GM12878 (cell line): Measurements from ENCODE around the gene SLC35E3. TPM values are rescaled to one million over a fixed set of nuclear protein-coding genes. Genes with fewer than 3 reads are reported as not detected.

Experiments used
- CEBPZ ChIP-seq: fragments of 150-350 bp; IDR thresholded peaks from 2 replicates; pipeline ENCODE4 v1.6.1; 2016; ENCODE audit warnings: low read depth, low read length
- HDGF ChIP-seq: fragments of 450-650 bp; IDR thresholded peaks from 2 replicates; pipeline ENCODE4 v1.6.1; 2016; ENCODE audit warnings: antibody characterized with exemption
- KDM1A ChIP-seq: fragments of 200-600 bp; sonication (generic); IDR thresholded peaks from 2 replicates; pipeline ENCODE4 v1.6.1; 2016; ENCODE audit warnings: borderline replicate concordance
- LARP7 ChIP-seq: fragments of 450-650 bp; IDR thresholded peaks from 2 replicates; pipeline ENCODE4 v1.6.1; 2017; ENCODE audit warnings: mild to moderate bottlenecking
- NFYA ChIP-seq: IDR thresholded peaks from 2 replicates; pipeline ENCODE4 v1.6.1; 2011; ENCODE audit warnings: low read depth, mild to moderate bottlenecking, low read length, improper control_type of control experiment, borderline replicate concordance
- NKRF ChIP-seq: fragments of 450-650 bp; conservative IDR thresholded peaks from 2 replicates; pipeline ENCODE4 v1.6.1; 2017; ENCODE audit warnings: mild to moderate bottlenecking, moderate library complexity
- PRDM15 ChIP-seq: fragments of 450-650 bp; formaldehyde crosslinking; IDR thresholded peaks from 2 replicates; pipeline ENCODE4 v1.4.0; 2020; ENCODE audit warnings: mild to moderate bottlenecking, moderate library complexity
- RB1 ChIP-seq: fragments of 450-650 bp; formaldehyde crosslinking; IDR thresholded peaks from 2 replicates; pipeline ENCODE4 v1.6.1; 2017; ENCODE audit warnings: mild to moderate bottlenecking, borderline replicate concordance
- SRF ChIP-seq, 2 experiments: IDR thresholded peaks; 2 replicates each; pipeline ENCODE4 v1.6.1; 2011; ENCODE audit warnings: low read depth in 2 of 2, low read length in 2 of 2, mild to moderate bottlenecking in 1 of 2, moderate library complexity in 1 of 2
- TBL1XR1 ChIP-seq: IDR thresholded peaks from 2 replicates; pipeline ENCODE4 v1.6.1; 2012; ENCODE audit warnings: low read depth, low read length, improper control_type of control experiment
- TCF3 ChIP-seq: IDR thresholded peaks from 2 replicates; pipeline ENCODE4 v1.6.1; 2012; ENCODE audit warnings: low read depth, mild to moderate bottlenecking, low read length, borderline replicate concordance; ENCODE audit not compliant: insufficient read depth
- USF2 ChIP-seq: IDR thresholded peaks from 2 replicates; pipeline ENCODE4 v1.6.1; 2011; ENCODE audit warnings: low read depth, low read length, improper control_type of control experiment, borderline replicate concordance
- polyA plus RNA-seq, 11 experiments: library from polyadenylated mRNA; depleted of rRNA in 4 of 11; unstranded in 6 of 11; stranded (reverse) in 5 of 11; fragments of >200 nt; fragmentation: Nextera tagmentation in 4 of 11; fragmentation: Illumina TruSeq in 1 of 11; extraction: Ambion mirVana in 4 of 11; extraction: Trizol in 1 of 11; gene quantifications; 1 replicate in 1 of 11; 2 replicates in 10 of 11; pipeline versions ENCODE4 v1.2.1 to v1.2.3, GENCODE V29; 2011 to 2016; ENCODE audit warnings: inconsistent platforms in 2 of 11, missing spikeins in 2 of 11, low read depth in 1 of 11
- total RNA-seq, 4 experiments: library from RNA; depleted of rRNA in 3 of 4; stranded (reverse); fragments of >200 nt in 3 of 4; fragmentation: Illumina TruSeq in 1 of 4; extraction: Trizol in 1 of 4; gene quantifications; 2 replicates each; pipeline versions ENCODE4 v1.2.1 to v1.2.3, GENCODE V29; 2013 to 2021

Gene SLC35E3
- total and polyA plus RNA-seq, 10 of the 15 experiments (the other 5 are each of a cell fraction or from before 2014, with no cell fraction given): 3.6 to 19.8 (median 6.1) TPM

GRCh38 chr12:68785358-68785757 lies 39.4 kb downstream of the SLC35E3 start (continued):
- TF ChIP-seq PRDM15 (CRISPR knock-in tag) (no peak), TCF3 (no peak), NKRF (no peak), SRF (IDR thresholded peaks at IDR 0.05; ENCODE audit: low read depth in 2 of 2, low read length in 2 of 2) (no peak), CEBPZ (no peak), NFYA (no peak), LARP7 (no peak), HDGF (no peak), RB1 (no peak), USF2 (no peak), TBL1XR1 (no peak), KDM1A (no peak)
